Activated B cell treated with CpG ODN at 0.5 μM for 24 hours (primary cell): ENCODE measurements around the gene MYADML2. TPM values are rescaled to one million over a fixed set of nuclear protein-coding genes. Genes with fewer than 3 reads are reported as not detected.

Experiments
- ATAC-seq: fragments of 200-7000 bp; cut with Tn5 transposase; one replicate; pipeline ENCODE4 v1.10.0; 2021; ENCODE audit warnings: low read depth, mild to moderate bottlenecking, moderate library complexity
- CTCF ChIA-PET: fragments of 350-600 bp; sonication (Branson Sonifier 250); formaldehyde crosslinking; loops from one replicate; lab custom pipeline; 2021; ENCODE audit warnings: antibody characterized with exemption; lab: Charles Lee
- POLR2A ChIA-PET: fragments of 350-600 bp; sonication (Branson Sonifier 250); formaldehyde crosslinking; loops from one replicate; lab custom pipeline; 2021; ENCODE audit warnings: antibody characterized with exemption; lab: Charles Lee
- DNase-seq: peaks from one replicate; pipeline ENCODE4 v3.0.0; 2022
- H3K27ac Mint-ChIP-seq: one replicate; pipeline ENCODE4 v1.8.0; 2020; ENCODE audit warnings: mixed read lengths
- H3K27me3 Mint-ChIP-seq: one replicate; pipeline ENCODE4 v1.8.0; 2021; ENCODE audit warnings: mixed read lengths
- H3K36me3 Mint-ChIP-seq: one replicate; pipeline ENCODE4 v1.8.0; 2021; ENCODE audit warnings: low read depth, mixed read lengths
- H3K4me1 Mint-ChIP-seq: one replicate; pipeline ENCODE4 v1.8.0; 2021; ENCODE audit warnings: mixed read lengths
- H3K4me3 Mint-ChIP-seq: one replicate; pipeline ENCODE4 v1.8.0; 2020; ENCODE audit warnings: mild to moderate bottlenecking, mixed read lengths
- H3K9me3 Mint-ChIP-seq: one replicate; pipeline ENCODE4 v1.8.0; 2020; ENCODE audit warnings: mixed read lengths
- intact Hi-C: fragments of 100-400 bp; cut with micrococcal nuclease; formaldehyde crosslinking; loops from one replicate; pipeline ENCODE4 v1.15.1; 2024
- total RNA-seq: library from RNA; stranded (reverse); gene quantifications from 2 replicates; pipeline ENCODE4 v1.2.3, GENCODE V29; 2022
- TF ChIP-seq, protein P1 (sequence below): fragments of 200-600 bp; IDR thresholded peaks from one replicate; pipeline ENCODE4 v1.8.0; 2022; ENCODE audit warnings: antibody characterized with exemption, mild to moderate bottlenecking

The MYADML2 gene
- total RNA-seq, 1 donor from 2014 or later = not detected

DNA sequence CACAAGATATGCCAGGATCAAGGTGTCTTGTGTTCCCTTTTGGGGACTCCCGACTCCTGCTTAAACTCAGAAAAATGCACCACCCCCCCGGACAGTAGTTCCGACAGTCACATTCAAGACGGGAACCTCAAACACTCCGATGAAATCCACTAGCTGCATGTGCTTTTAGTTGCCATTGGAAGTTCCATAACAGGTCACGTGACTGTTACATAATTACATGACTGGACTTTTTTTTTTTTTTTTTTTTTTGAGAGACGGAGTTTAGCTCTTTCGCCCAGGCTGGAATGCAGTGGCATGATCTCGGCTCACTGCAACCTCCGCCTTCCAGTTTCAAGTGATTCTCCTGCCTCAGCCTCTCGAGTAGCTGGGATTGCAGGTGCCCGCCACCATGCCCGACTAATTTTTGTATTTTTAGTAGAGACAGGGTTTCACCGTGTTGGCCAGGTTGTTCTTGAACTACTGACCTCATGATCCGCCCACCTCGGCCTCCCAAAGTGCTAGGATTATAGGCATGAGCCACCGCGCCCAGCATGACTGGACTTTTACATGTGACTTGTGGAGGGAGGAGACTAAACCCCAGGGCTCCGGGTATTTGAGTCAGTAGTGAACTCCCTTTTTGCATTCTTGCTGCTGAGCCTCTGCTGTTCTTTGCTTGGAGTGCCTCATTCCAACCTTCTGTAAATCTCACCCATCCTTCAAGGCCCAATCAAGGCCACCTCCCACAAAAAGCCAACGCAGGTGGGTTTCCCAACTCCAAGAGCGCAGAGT lies 30.6 kb downstream of the MYADML2 start:
- peaks cover 61% of the 10 kb centered on the region for H3K36me3 Mint-ChIP-seq
- ATAC-seq (no peak), DNase-seq (no peak)
- no peaks in the 10 kb centered on the region for H3K9me3 Mint-ChIP-seq
- POLR2A ChIA-PET = interaction anchor here (0.7 to 3.0 kb wide), 4 partner anchors 11 to 296 kb away, joined by 6 to 28 read pairs (median 7); partner anchors contain the start of genes CCDC57, MAFG and P4HB
- no peaks in the 10 kb centered on the region for H3K27me3 Mint-ChIP-seq
- peak overlapping the region; percentile 41 for H3K27ac Mint-ChIP-seq
- TF ChIP-seq, protein P1, sequence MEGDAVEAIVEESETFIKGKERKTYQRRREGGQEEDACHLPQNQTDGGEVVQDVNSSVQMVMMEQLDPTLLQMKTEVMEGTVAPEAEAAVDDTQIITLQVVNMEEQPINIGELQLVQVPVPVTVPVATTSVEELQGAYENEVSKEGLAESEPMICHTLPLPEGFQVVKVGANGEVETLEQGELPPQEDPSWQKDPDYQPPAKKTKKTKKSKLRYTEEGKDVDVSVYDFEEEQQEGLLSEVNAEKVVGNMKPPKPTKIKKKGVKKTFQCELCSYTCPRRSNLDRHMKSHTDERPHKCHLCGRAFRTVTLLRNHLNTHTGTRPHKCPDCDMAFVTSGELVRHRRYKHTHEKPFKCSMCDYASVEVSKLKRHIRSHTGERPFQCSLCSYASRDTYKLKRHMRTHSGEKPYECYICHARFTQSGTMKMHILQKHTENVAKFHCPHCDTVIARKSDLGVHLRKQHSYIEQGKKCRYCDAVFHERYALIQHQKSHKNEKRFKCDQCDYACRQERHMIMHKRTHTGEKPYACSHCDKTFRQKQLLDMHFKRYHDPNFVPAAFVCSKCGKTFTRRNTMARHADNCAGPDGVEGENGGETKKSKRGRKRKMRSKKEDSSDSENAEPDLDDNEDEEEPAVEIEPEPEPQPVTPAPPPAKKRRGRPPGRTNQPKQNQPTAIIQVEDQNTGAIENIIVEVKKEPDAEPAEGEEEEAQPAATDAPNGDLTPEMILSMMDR = no peak
- peaks cover 29% of the 10 kb centered on the region for H3K4me1 Mint-ChIP-seq
- intact Hi-C loops = no loop called here
- CTCF ChIA-PET = interaction anchor here (1.2 to 1.6 kb wide), 2 partner anchors 43 to 47 kb away, joined by 3 to 5 read pairs; no protein-coding TSS in a partner anchor
- H3K4me3 Mint-ChIP-seq = peak overlapping the region; percentile 82

DNA sequence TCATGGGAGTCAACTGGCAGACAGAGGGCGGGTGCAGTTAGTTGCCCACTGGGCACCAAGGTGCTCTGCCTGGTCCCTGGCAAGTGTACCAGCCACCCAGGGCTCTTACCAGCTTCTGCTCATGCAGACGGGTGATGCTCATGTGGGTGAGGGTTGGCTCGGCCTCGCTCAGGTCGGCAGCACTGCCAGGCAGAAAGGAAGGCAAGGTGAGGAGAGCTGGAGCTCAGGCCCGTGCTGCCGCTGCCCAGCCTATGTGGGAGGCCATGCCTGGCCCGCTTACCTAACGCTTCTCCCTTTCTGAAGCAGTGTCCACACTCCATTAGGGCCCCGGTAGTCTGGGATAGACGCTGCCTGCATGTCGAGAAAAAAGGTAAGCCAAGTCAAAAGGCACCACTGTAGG lies 31.7 kb downstream of the MYADML2 start:
- no peak for ATAC-seq
- no peak for DNase-seq
- intact Hi-C loops = no loop called here
- ChIA-PET POLR2A (interaction anchor here (3.0 kb wide), 1 partner anchor 12 kb away, joined by 28 read pairs; the partner anchor contains the start of gene MAFG), CTCF (interaction anchor here (1.5 kb wide), 1 partner anchor 44 kb away, joined by 3 read pairs; no protein-coding TSS in a partner anchor)
- no peaks in the 10 kb centered on the region for H3K27me3 Mint-ChIP-seq
- no peaks in the 10 kb centered on the region for H3K9me3 Mint-ChIP-seq
- no peak overlapping the region for H3K4me3 Mint-ChIP-seq
- H3K4me1 Mint-ChIP-seq = peaks cover 32% of the 10 kb centered on the region
- TF ChIP-seq, protein P1 = no peak
- H3K36me3 Mint-ChIP-seq = peaks cover 56% of the 10 kb centered on the region
- no peak overlapping the region for H3K27ac Mint-ChIP-seq

- peaks cover 34% of the 10 kb centered on the region for H3K4me1 Mint-ChIP-seq
- ChIA-PET POLR2A (no interaction called here), CTCF (interaction anchor here (1.5 kb wide), 1 partner anchor 45 kb away, joined by 3 read pairs; no protein-coding TSS in a partner anchor)
- H3K27me3 Mint-ChIP-seq = no peaks in the 10 kb centered on the region
- DNase-seq = no peak
- no peaks in the 10 kb centered on the region for H3K9me3 Mint-ChIP-seq
- intact Hi-C loops = no loop called here
- TF ChIP-seq, protein P1 = no peak
- no peak for ATAC-seq
- no peak overlapping the region for H3K4me3 Mint-ChIP-seq
- no peak overlapping the region for H3K27ac Mint-ChIP-seq
- H3K36me3 Mint-ChIP-seq = peaks cover 49% of the 10 kb centered on the region
These were observed 32.8 kb downstream of the MYADML2 start for GRCh38 chr17:81914103-81914850.

DNA sequence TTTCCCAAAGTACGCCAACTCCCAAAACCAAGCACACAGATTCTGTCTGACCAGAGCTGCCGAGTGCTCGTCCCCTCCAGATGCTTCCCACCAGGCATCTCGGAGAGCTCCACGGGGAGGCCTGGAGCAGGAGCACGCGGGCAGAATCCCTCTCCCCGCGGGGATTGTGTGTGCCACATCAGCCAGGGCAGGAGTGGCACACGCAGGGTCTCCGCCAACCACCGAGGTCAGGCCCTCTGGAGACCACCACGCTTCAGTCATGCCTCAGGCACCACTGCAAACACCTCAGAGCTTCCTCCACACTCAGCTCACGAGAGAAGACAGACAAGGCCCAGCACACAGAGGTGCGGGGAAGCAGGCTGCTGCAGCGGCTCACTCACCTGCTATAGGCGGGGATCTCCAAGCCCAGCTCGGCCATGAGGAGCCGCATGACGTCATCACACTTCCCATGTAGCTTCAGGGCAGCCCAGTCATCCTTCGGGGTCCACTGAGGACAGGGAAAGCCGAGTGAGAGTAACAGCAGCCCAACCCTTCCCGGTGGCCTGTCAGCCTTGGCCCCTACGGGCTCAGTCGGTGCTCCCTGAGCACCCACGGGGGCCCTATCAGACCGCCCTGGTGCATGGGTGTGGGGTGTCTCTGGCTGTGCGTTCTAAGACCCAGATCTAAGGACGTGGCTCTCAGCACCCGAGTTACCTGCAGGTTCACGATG lies 33.5 kb downstream of the MYADML2 start:
- no peaks in the 10 kb centered on the region for H3K27me3 Mint-ChIP-seq
- intact Hi-C loops = no loop called here
- no peaks in the 10 kb centered on the region for H3K9me3 Mint-ChIP-seq
- TF ChIP-seq, protein P1 = no peak
- ATAC-seq (no peak), DNase-seq (no peak)
- H3K4me3 Mint-ChIP-seq = peak overlapping the region; percentile 33
- H3K27ac Mint-ChIP-seq = no peak overlapping the region
- peaks cover 31% of the 10 kb centered on the region for H3K4me1 Mint-ChIP-seq
- ChIA-PET CTCF (no interaction called here), POLR2A (no interaction called here)
- H3K36me3 Mint-ChIP-seq = peaks cover 49% of the 10 kb centered on the region
